H1 (cell line): Measurements from ENCODE around the gene SSNA1. TPM values are rescaled to one million over a fixed set of nuclear protein-coding genes. Genes with fewer than 3 reads are reported as not detected.
A peak's percentile ranks its signal among the peaks of the same experiment; 100 is the strongest.

Source experiments
- CTCF ChIA-PET: fragments of 300-600 bp; sonication (Branson Sonifier 250); formaldehyde crosslinking; loops from one replicate; lab custom pipeline; 2021; ENCODE audit not compliant: partially characterized antibody; lab: Charles Lee
- POLR2A ChIA-PET: fragments of 300-600 bp; sonication (Branson Sonifier 250); formaldehyde crosslinking; loops from one replicate; lab custom pipeline; 2021; ENCODE audit warnings: inconsistent platforms; ENCODE audit not compliant: partially characterized antibody; lab: Charles Lee
- DNase-seq, 2 experiments: peaks; one replicate each; pipeline versions ENCODE4 v3.0.0 to v3.0.0-alpha.2; 2010 to 2022; ENCODE audit warnings: low spot score in 2 of 2, low read depth in 1 of 2, mixed read lengths in 1 of 2
- FAIRE-seq: peaks from 2 replicates; lab custom pipeline; 2011; peaks lifted over from hg19 to GRCh38; lab: Jason Lieb, UNC
- H2AFZ ChIP-seq: 2 replicates; pipeline ENCODE4 v1.8.1; 2012; ENCODE audit warnings: low read length, inconsistent platforms
- H2AK5ac ChIP-seq: 2 replicates; pipeline ENCODE4 v1.6.1; 2013; ENCODE audit warnings: low read depth, low read length
- H2BK120ac ChIP-seq: replicated peaks from 2 replicates; pipeline ENCODE3; 2013; ENCODE audit warnings: low read depth, low read length, inconsistent platforms
- H2BK12ac ChIP-seq: 2 replicates; pipeline ENCODE4 v1.6.1; 2013; ENCODE audit warnings: low read depth, low read length
- H2BK15ac ChIP-seq: 2 replicates; pipeline ENCODE4 v1.6.1; 2013; ENCODE audit warnings: low read length
- H2BK20ac ChIP-seq: 2 replicates; pipeline ENCODE4 v1.6.1; 2013; ENCODE audit warnings: low read length
- H2BK5ac ChIP-seq: 2 replicates; pipeline ENCODE4 v1.6.1; 2013; ENCODE audit warnings: low read depth, low read length
- H3K14ac ChIP-seq: 2 replicates; pipeline ENCODE4 v1.6.1; 2013; ENCODE audit warnings: inconsistent platforms; ENCODE audit not compliant: insufficient read length
- H3K18ac ChIP-seq: 2 replicates; pipeline ENCODE4 v1.6.1; 2013; ENCODE audit warnings: low read length; ENCODE audit errors: extremely low read depth
- H3K23ac ChIP-seq: 2 replicates; pipeline ENCODE4 v1.6.1; 2013; ENCODE audit warnings: inconsistent platforms; ENCODE audit not compliant: insufficient read length
- H3K23me2 ChIP-seq: 2 replicates; pipeline ENCODE4 v1.6.1; 2013; ENCODE audit warnings: low read depth, low read length
- H3K27ac ChIP-seq: 2 replicates; pipeline ENCODE4 v1.6.1; 2011; ENCODE audit warnings: low read depth, low read length, inconsistent platforms
- H3K27me3 ChIP-seq, 4 experiments: replicated peaks in 1 of 4; 1 replicate in 1 of 4; 2 replicates in 3 of 4; pipeline versions ENCODE4 v1.6.1 to v1.8.1; 2011 to 2013; ENCODE audit warnings: low read length in 3 of 4, mild to moderate bottlenecking in 3 of 4, inconsistent platforms in 2 of 4, mixed read lengths in 2 of 4, moderate library complexity in 1 of 4; ENCODE audit not compliant: control insufficient read depth in 3 of 4, insufficient read depth in 3 of 4; ENCODE audit errors: extremely low read depth in 1 of 4
- H3K36me3 ChIP-seq, 4 experiments: 2 replicates each; pipeline versions ENCODE4 v1.6.1 to v1.8.1; 2011 to 2013; ENCODE audit warnings: mild to moderate bottlenecking in 4 of 4, low read length in 3 of 4, moderate library complexity in 2 of 4, control low read depth in 1 of 4, inconsistent platforms in 1 of 4; ENCODE audit not compliant: insufficient read depth in 4 of 4, control insufficient read depth in 2 of 4
- H3K4ac ChIP-seq: replicated peaks from 2 replicates; pipeline ENCODE3; 2013; ENCODE audit warnings: low read length, low read depth, mixed read lengths, inconsistent platforms; ENCODE audit not compliant: insufficient read length
- H3K4me1 ChIP-seq, 4 experiments: replicated peaks in 1 of 4; 1 replicate in 1 of 4; 2 replicates in 3 of 4; pipeline versions ENCODE4 v1.6.1 to v1.8.1; 2011 to 2013; ENCODE audit warnings: low read length in 3 of 4, inconsistent platforms in 2 of 4, mixed read lengths in 1 of 4; ENCODE audit not compliant: insufficient read depth in 4 of 4, control insufficient read depth in 3 of 4
- H3K4me2 ChIP-seq, 2 experiments: 2 replicates each; pipeline versions ENCODE4 v1.6.1 to v1.8.1; 2011 to 2013; ENCODE audit warnings: low read depth in 2 of 2, low read length in 2 of 2, control low read depth in 1 of 2, inconsistent platforms in 1 of 2, mild to moderate bottlenecking in 1 of 2; ENCODE audit not compliant: insufficient read depth in 1 of 2
- H3K4me3 ChIP-seq, 4 experiments: fragments of 200-600, 300-600 bp in 1 of 4; sonication (generic), shearing (Covaris generic), sonication (Bioruptor Twin) in 1 of 4; 2 replicates each; pipeline versions ENCODE4 v1.5.1 to v1.8.1; 2011 to 2016; ENCODE audit warnings: low read length in 4 of 4, low read depth in 3 of 4, control low read depth in 2 of 4, inconsistent platforms in 2 of 4, mild to moderate bottlenecking in 2 of 4, mixed read lengths in 1 of 4, moderate library complexity in 1 of 4; ENCODE audit not compliant: insufficient read depth in 2 of 4; ENCODE audit errors: extremely low read depth in 1 of 4
- H3K56ac ChIP-seq: replicated peaks from 2 replicates; pipeline ENCODE3; 2013; ENCODE audit warnings: low read depth, mild to moderate bottlenecking, mixed read lengths, low read length, inconsistent platforms; ENCODE audit not compliant: insufficient read length
- H3K79me1 ChIP-seq: 2 replicates; pipeline ENCODE4 v1.6.1; 2013; ENCODE audit warnings: low read depth, low read length, control low read depth
- H3K79me2 ChIP-seq, 2 experiments: 2 replicates each; pipeline versions ENCODE4 v1.6.1 to v1.8.1; 2012 to 2013; ENCODE audit warnings: low read length in 2 of 2, mild to moderate bottlenecking in 2 of 2, inconsistent platforms in 1 of 2; ENCODE audit not compliant: insufficient read depth in 2 of 2, control insufficient read depth in 1 of 2
- H3K9ac ChIP-seq, 4 experiments: replicated peaks in 1 of 4; 1 replicate in 1 of 4; 2 replicates in 3 of 4; pipeline versions ENCODE4 v1.6.1 to v1.8.1; 2011 to 2013; ENCODE audit warnings: low read depth in 3 of 4, low read length in 3 of 4, control low read depth in 2 of 4, mild to moderate bottlenecking in 2 of 4, moderate library complexity in 2 of 4, inconsistent platforms in 1 of 4; ENCODE audit errors: extremely low read depth in 1 of 4
- H3K9me3 ChIP-seq, 2 experiments: 2 replicates each; pipeline versions ENCODE4 v1.6.1 to v1.8.1; 2012 to 2013; ENCODE audit warnings: mild to moderate bottlenecking in 2 of 2, moderate library complexity in 2 of 2, control low read depth in 1 of 2, inconsistent platforms in 1 of 2, low read depth in 1 of 2, low read length in 1 of 2, mixed read lengths in 1 of 2; ENCODE audit not compliant: insufficient read depth in 2 of 2
- H4K20me1 ChIP-seq, 2 experiments: replicated peaks in 1 of 2; 2 replicates each; pipeline versions ENCODE3 to v1.8.1; 2011 to 2013; ENCODE audit warnings: inconsistent platforms in 2 of 2, low read length in 2 of 2, mild to moderate bottlenecking in 1 of 2; ENCODE audit not compliant: insufficient read depth in 2 of 2, control insufficient read depth in 1 of 2
- H4K5ac ChIP-seq: 2 replicates; pipeline ENCODE4 v1.6.1; 2013; ENCODE audit warnings: low read length, low read depth, mixed read lengths, inconsistent platforms; ENCODE audit not compliant: insufficient read length
- H4K8ac ChIP-seq: 2 replicates; pipeline ENCODE4 v1.8.0; 2013; ENCODE audit warnings: mild to moderate bottlenecking, moderate library complexity, low read length, inconsistent platforms; ENCODE audit not compliant: insufficient read depth; ENCODE audit errors: extremely low read depth
- H4K91ac ChIP-seq: replicated peaks from 2 replicates; pipeline ENCODE3; 2013; ENCODE audit warnings: low read length, mixed read lengths, inconsistent platforms; ENCODE audit not compliant: insufficient read length
- ASH2L ChIP-seq: fragments of 200-600, 300-600 bp; sonication (generic); IDR thresholded peaks from one replicate; pipeline ENCODE4 v1.7.1; 2017; ENCODE audit warnings: low read length
- BCL11A ChIP-seq, 2 experiments: IDR thresholded peaks; one replicate each; pipeline ENCODE4 v1.6.1; 2011; ENCODE audit warnings: low read depth in 2 of 2, low read length in 2 of 2, mild to moderate bottlenecking in 2 of 2
- CHD2 ChIP-seq: IDR thresholded peaks from 2 replicates; pipeline ENCODE4 v1.6.1; 2012; ENCODE audit warnings: low read length, improper control_type of control experiment
- CTBP2 ChIP-seq: IDR thresholded peaks from 2 replicates; pipeline ENCODE4 v1.7.0; 2011; ENCODE audit warnings: borderline replicate concordance, mild to moderate bottlenecking, moderate library complexity, mixed read lengths, low read length; ENCODE audit not compliant: insufficient read depth, insufficient read length
- EP300 ChIP-seq, 2 experiments: IDR thresholded peaks; 1 replicate in 1 of 2; 2 replicates in 1 of 2; pipeline ENCODE4 v1.6.1; 2011 to 2012; ENCODE audit warnings: low read depth in 2 of 2, low read length in 2 of 2, mild to moderate bottlenecking in 2 of 2, borderline replicate concordance in 1 of 2, inconsistent platforms in 1 of 2, moderate library complexity in 1 of 2
- FOSL1 ChIP-seq: IDR thresholded peaks from 2 replicates; pipeline ENCODE4 v1.6.1; 2011; ENCODE audit warnings: mild to moderate bottlenecking, low read depth, low read length, moderate library complexity; ENCODE audit not compliant: insufficient read depth
- KDM1A ChIP-seq: fragments of 200-600, 300-600 bp; sonication (generic); IDR thresholded peaks from 2 replicates; pipeline ENCODE4 v1.7.1; 2016; ENCODE audit warnings: mild to moderate bottlenecking, low read length, borderline replicate concordance
- KDM5A ChIP-seq: fragments of 200-600 bp; IDR thresholded peaks from 2 replicates; pipeline ENCODE4 v1.7.1; 2012; ENCODE audit warnings: mild to moderate bottlenecking, low read length, inconsistent platforms, mixed read lengths
- NRF1 ChIP-seq: IDR thresholded peaks from 2 replicates; pipeline ENCODE4 v1.6.1; 2011; ENCODE audit warnings: mild to moderate bottlenecking, low read depth, low read length, improper control_type of control experiment
- SAP30 ChIP-seq: fragments of 300-600 bp; sonication (generic); IDR thresholded peaks from 2 replicates; pipeline ENCODE4 v1.7.1; 2012; ENCODE audit warnings: low read length, moderate library complexity, mild to moderate bottlenecking, inconsistent platforms; ENCODE audit not compliant: insufficient read depth, insufficient replicate concordance
- SUZ12 ChIP-seq: fragments of 200-600 bp; sonication (generic); IDR thresholded peaks from 2 replicates; pipeline ENCODE4 v1.6.1; 2012; ENCODE audit warnings: mild to moderate bottlenecking, inconsistent platforms, low read length, moderate library complexity, mixed read lengths
- ZNF274 ChIP-seq: IDR thresholded peaks from 2 replicates; pipeline ENCODE4 v1.7.0; 2012; ENCODE audit warnings: low read length, borderline replicate concordance; ENCODE audit errors: extremely low read depth
- WGBS, 2 experiments: shearing (Covaris generic) in 1 of 2; methylation state at CpG; one replicate each; pipeline versions ENCODE4 v1.1.6 to v1.1.7; 2013 to 2015; ENCODE audit warnings: low lambda C conversion rate in 2 of 2, mixed read lengths in 2 of 2, inconsistent platforms in 1 of 2, low coverage in 1 of 2, missing lambda C conversion rate in 1 of 2; ENCODE audit not compliant: insufficient replicate concordance in 2 of 2, insufficient coverage in 1 of 2, insufficient read length in 1 of 2; ENCODE audit errors: extremely low coverage in 1 of 2, missing lambda C conversion rate in 1 of 2; 5-methylcytosine and 5-hydroxymethylcytosine counted together
- polyA plus RNA-seq, 7 experiments: library from polyadenylated mRNA; depleted of rRNA in 3 of 7; stranded (reverse) in 5 of 7; unstranded in 2 of 7; fragments of >200 nt in 5 of 7; fragments of 200-250 nt in 2 of 7; gene quantifications; 1 replicate in 5 of 7; 2 replicates in 1 of 7; 4 replicates in 1 of 7; pipeline versions ENCODE4 v1.2.1 to v1.2.3, GENCODE V29; 2011 to 2013; ENCODE audit warnings: missing spikeins in 2 of 7, mixed read lengths in 2 of 7
- total RNA-seq: library from RNA; stranded (reverse); fragmentation: NEBNext Ultra II Directional; extraction: Animal tissue kit (Norgen Biotek cat#: 25700); gene quantifications from 2 replicates; pipeline ENCODE4 v1.2.1, GENCODE V29; 2021

Gene SSNA1
- total and polyA plus RNA-seq, 2 of the 8 experiments (the other 6 are each of a cell fraction or from before 2014, with no cell fraction given): 87.3 to 157 TPM

DNA sequence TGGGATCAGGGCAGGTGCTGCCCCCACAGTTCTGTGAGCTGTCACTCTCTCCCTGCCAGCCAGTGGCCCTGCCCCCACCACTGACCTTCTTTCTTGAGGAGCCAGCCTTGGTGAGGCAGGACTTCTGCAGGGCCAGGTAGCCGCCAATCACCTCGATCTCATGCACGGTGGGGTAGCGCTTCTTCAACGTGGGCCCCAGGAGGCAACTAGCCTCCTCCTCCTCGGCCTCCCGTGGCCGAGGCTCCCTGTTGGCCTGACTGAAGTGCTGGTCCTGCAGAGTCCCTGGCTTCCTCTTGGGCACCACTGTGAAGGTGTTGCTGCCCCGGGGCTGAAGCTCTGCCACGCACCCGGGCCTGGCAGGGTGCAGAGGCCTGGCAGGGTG is 10.4 kb downstream of the SSNA1 start:
- Histone ChIP-seq H2BK15ac (no peak overlapping the region), H3K27ac (no peak overlapping the region), H3K9me3 (no peaks in the 10 kb centered on the region), H3K4me3 (peak overlapping the region in 1 of 4 experiments; percentile 67; a peak in 2 of 8 replicates), H2BK120ac (no peak overlapping the region), H3K18ac (no peak overlapping the region), H2BK12ac (no peak overlapping the region), H2BK20ac (no peak overlapping the region), H4K91ac (no peak overlapping the region), H3K23ac (no peak overlapping the region), H3K9ac (no peak overlapping the region), H3K27me3 (no peaks in the 10 kb centered on the region), H2AFZ (no peak overlapping the region), H3K4me1 (peaks cover 0 to 33% (median 17%) of the 10 kb centered on the region in 4 experiments; a peak in 6 of 7 replicates), H4K20me1 (peaks cover 5 to 28% of the 10 kb centered on the region in 2 experiments), H4K5ac (no peak overlapping the region), H3K14ac (no peak overlapping the region), H2BK5ac (no peak overlapping the region), H3K4ac (no peak overlapping the region), H4K8ac (peak overlapping the region; percentile 35; the same call in 1 of the 2 replicates), H2AK5ac (no peak overlapping the region), H3K4me2 (peak overlapping the region; percentile 70 to 76; a peak in 3 of 4 replicates), H3K23me2 (peaks cover 3% of the 10 kb centered on the region; the same call in 1 of the 2 replicates), H3K79me1 (peaks cover 24% of the 10 kb centered on the region), H3K79me2 (peaks cover 0 to 35% of the 10 kb centered on the region in 2 experiments; a peak in 3 of 4 replicates), H3K36me3 (no peaks in the 10 kb centered on the region), H3K56ac (no peak overlapping the region)
- POLR2A ChIA-PET: interaction anchor here (0.7 to 2.2 kb wide), 12 partner anchors 10 to 470 kb away, joined by 3 to 21 read pairs (median 4); partner anchors contain the start of genes ANAPC2, RNF208, SSNA1 and TUBB4B
- CTCF ChIA-PET: interaction anchor here (1.0 to 14.0 kb wide), 5 partner anchors 9 to 30 kb away, joined by 3 to 204 read pairs (median 7); partner anchors contain the start of genes CYSRT1, RNF208, RNF224 and SLC34A3
- no peak for FAIRE-seq
- WGBS, 2 experiments: 87% methylated on average over 11 of the region's 11 CpGs; no CpG with 5 or more reads in 1 of the 2 experiments
- TF ChIP-seq CHD2 (no peak), NRF1 (no peak), FOSL1 (no peak), BCL11A (IDR thresholded peaks at IDR 0.05; ENCODE audit: low read depth in 2 of 2, low read length in 2 of 2) (no peak), ZNF274 (no peak), SAP30 (no peak), KDM5A (no peak), KDM1A (no peak), EP300 (IDR thresholded peaks at IDR 0.05; ENCODE audit: borderline replicate concordance in 1 of 2, low read depth in 2 of 2, low read length in 2 of 2) (no peak), CTBP2 (no peak), SUZ12 (no peak), ASH2L (no peak)
- DNase-seq: no peak
